HL-60 (cell line): Measurements from ENCODE around the gene PRCP.

Experiments used
- GABPA ChIP-seq: IDR thresholded peaks from 2 replicates; pipeline ENCODE4 v1.6.1; 2012; ENCODE audit warnings: low read depth
- POLR2AphosphoS5 ChIP-seq: IDR thresholded peaks from 2 replicates; pipeline ENCODE4 v1.6.1; 2012; ENCODE audit warnings: low read depth
- SPI1 ChIP-seq: IDR thresholded peaks from 2 replicates; pipeline ENCODE4 v1.6.1; 2012; ENCODE audit warnings: low read depth, mild to moderate bottlenecking, borderline replicate concordance
- TF ChIP-seq, protein P1 (sequence below): IDR thresholded peaks from one replicate; pipeline ENCODE4 v1.5.1; 2011; ENCODE audit warnings: low read length, control low read depth, inconsistent platforms; ENCODE audit not compliant: insufficient read depth
- TF ChIP-seq, protein P2 (sequence below): IDR thresholded peaks from 2 replicates; pipeline ENCODE4 v1.6.1; 2012; ENCODE audit warnings: low read depth; ENCODE audit not compliant: insufficient replicate concordance

DNA sequence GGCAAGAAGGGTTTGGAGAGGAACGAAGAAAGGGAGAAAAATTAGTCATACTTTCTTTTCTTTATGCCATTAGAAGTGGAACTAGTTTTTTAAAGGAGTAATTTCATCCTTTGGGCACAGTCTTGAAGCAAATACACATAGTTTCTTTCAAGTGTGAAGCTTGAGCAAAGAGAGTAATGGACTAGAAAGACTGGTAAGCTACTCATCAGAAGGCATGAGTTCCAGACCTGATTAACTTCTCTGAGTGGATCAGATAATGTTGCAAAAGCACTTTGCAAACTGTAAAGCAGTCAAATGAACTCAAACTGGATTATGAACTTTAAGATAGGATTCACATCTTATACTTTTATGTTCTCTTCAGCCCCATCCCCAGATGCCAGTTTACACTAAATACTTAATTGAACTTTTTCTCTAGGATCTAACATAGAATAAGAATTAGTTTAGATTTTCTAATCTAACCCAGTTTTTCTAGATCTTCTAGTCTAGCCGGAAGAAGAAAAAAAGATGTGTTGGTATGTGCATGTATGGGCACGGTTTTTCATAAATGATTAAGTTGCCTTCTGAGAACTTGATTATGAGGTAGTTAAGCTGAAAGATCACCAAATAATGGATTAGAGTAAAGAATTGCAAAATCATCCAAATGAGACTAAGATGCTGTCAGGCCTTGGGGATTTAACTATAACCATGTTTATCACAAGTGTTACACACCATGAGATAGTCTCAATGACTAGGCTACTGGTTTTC, 3.8 kb upstream of the PRCP start:
- TF ChIP-seq, protein P1, sequence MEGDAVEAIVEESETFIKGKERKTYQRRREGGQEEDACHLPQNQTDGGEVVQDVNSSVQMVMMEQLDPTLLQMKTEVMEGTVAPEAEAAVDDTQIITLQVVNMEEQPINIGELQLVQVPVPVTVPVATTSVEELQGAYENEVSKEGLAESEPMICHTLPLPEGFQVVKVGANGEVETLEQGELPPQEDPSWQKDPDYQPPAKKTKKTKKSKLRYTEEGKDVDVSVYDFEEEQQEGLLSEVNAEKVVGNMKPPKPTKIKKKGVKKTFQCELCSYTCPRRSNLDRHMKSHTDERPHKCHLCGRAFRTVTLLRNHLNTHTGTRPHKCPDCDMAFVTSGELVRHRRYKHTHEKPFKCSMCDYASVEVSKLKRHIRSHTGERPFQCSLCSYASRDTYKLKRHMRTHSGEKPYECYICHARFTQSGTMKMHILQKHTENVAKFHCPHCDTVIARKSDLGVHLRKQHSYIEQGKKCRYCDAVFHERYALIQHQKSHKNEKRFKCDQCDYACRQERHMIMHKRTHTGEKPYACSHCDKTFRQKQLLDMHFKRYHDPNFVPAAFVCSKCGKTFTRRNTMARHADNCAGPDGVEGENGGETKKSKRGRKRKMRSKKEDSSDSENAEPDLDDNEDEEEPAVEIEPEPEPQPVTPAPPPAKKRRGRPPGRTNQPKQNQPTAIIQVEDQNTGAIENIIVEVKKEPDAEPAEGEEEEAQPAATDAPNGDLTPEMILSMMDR: no peak
- no peak for TF ChIP-seq POLR2AphosphoS5
- TF ChIP-seq, protein P2, sequence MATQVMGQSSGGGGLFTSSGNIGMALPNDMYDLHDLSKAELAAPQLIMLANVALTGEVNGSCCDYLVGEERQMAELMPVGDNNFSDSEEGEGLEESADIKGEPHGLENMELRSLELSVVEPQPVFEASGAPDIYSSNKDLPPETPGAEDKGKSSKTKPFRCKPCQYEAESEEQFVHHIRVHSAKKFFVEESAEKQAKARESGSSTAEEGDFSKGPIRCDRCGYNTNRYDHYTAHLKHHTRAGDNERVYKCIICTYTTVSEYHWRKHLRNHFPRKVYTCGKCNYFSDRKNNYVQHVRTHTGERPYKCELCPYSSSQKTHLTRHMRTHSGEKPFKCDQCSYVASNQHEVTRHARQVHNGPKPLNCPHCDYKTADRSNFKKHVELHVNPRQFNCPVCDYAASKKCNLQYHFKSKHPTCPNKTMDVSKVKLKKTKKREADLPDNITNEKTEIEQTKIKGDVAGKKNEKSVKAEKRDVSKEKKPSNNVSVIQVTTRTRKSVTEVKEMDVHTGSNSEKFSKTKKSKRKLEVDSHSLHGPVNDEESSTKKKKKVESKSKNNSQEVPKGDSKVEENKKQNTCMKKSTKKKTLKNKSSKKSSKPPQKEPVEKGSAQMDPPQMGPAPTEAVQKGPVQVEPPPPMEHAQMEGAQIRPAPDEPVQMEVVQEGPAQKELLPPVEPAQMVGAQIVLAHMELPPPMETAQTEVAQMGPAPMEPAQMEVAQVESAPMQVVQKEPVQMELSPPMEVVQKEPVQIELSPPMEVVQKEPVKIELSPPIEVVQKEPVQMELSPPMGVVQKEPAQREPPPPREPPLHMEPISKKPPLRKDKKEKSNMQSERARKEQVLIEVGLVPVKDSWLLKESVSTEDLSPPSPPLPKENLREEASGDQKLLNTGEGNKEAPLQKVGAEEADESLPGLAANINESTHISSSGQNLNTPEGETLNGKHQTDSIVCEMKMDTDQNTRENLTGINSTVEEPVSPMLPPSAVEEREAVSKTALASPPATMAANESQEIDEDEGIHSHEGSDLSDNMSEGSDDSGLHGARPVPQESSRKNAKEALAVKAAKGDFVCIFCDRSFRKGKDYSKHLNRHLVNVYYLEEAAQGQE: no peak
- TF ChIP-seq GABPA: no peak
- no peak for TF ChIP-seq SPI1
